Measurements from ENCODE around the gene NIPAL3.

NIPAL3 gene

GRCh38 chr1:24415334-24415909, at the start of gene NIPAL3:
NIPAL3 (plus strand) TSS chr1:24415802; CDS start chr1:24419548, 3,746 bp downstream.
- DNase-seq = peak; percentile 61 to 99 (median 92)

- DNase-seq = no peak
Observed at GRCh38 chr1:24366707-24367106, 48.9 kb upstream of the NIPAL3 start.

- peak in 2 of 14 donors; percentile 51 to 81 for DNase-seq
Observed at GRCh38 chr1:24369199-24369598, 46.4 kb upstream of the NIPAL3 start.

- peak in 1 of 14 donors; percentile 88 for DNase-seq
Observed at GRCh38 chr1:24369801-24370200, 45.8 kb upstream of the NIPAL3 start.

GRCh38 chr1:24373044-24373443, 42.6 kb upstream of the NIPAL3 start:
- no peak for DNase-seq

GRCh38 chr1:24373710-24374109, 41.9 kb upstream of the NIPAL3 start:
- no peak for DNase-seq

- DNase-seq = peak in 1 of 14 donors; percentile 98
Observed at GRCh38 chr1:24374891-24375786, 40.5 kb upstream of the NIPAL3 start.

GRCh38 chr1:24379733-24380315, 35.8 kb upstream of the NIPAL3 start:
- no peak for DNase-seq

GRCh38 chr1:24380508-24380907, 35.1 kb upstream of the NIPAL3 start:
- no peak for DNase-seq

- DNase-seq = no peak
Observed at GRCh38 chr1:24381256-24381655, 34.3 kb upstream of the NIPAL3 start.

GRCh38 chr1:24382165-24382577, 33.4 kb upstream of the NIPAL3 start:
- DNase-seq = no peak

GRCh38 chr1:24383381-24383940, 32.1 kb upstream of the NIPAL3 start:
- DNase-seq = no peak

- no peak for DNase-seq
Observed at GRCh38 chr1:24384251-24385090, 31.1 kb upstream of the NIPAL3 start.

GRCh38 chr1:24385160-24385940, 30.3 kb upstream of the NIPAL3 start:
- no peak for DNase-seq

- DNase-seq = no peak
Observed at GRCh38 chr1:24386241-24386640, 29.4 kb upstream of the NIPAL3 start.

GRCh38 chr1:24386931-24387330, 28.7 kb upstream of the NIPAL3 start:
- no peak for DNase-seq

GRCh38 chr1:24387636-24388175, 27.9 kb upstream of the NIPAL3 start:
- DNase-seq = no peak

GRCh38 chr1:24388331-24388885, 27.2 kb upstream of the NIPAL3 start:
- no peak for DNase-seq

GRCh38 chr1:24389231-24389678, 26.3 kb upstream of the NIPAL3 start:
- DNase-seq = no peak

- DNase-seq = peak in 12 of 14 donors; percentile 35 to 84 (median 60)
Observed at GRCh38 chr1:24390924-24391782, 24.4 kb upstream of the NIPAL3 start.

Measured in C1 segment of cervical spinal cord (tissue), 14 donors.